Activated CD4-positive, alpha-beta T cell treated with anti-CD3 and anti-CD28 coated beads, Interleukin-2, amount 50 U/mL, for 48 hours (primary cell): ENCODE data around the gene GSE1.
A peak's percentile ranks its signal among the peaks of the same experiment; 100 is the strongest.

Experiments used
- DNase-seq, 2 experiments: peaks; one replicate each; pipeline ENCODE4 v3.0.0-alpha.2; 2020

GSE1 gene

GRCh38 chr16:85650844-85651628 is 37.9 kb downstream of the GSE1 start:
- no peak for DNase-seq

GRCh38 chr16:85651629-85652430 is 38.7 kb downstream of the GSE1 start:
- DNase-seq = no peak

- DNase-seq = no peak
These were observed 39.5 kb downstream of the GSE1 start for GRCh38 chr16:85652431-85653221.

GRCh38 chr16:85653290-85653891 is 40.3 kb downstream of the GSE1 start:
- no peak for DNase-seq

GRCh38 chr16:85654251-85655095 is 41.4 kb downstream of the GSE1 start:
- DNase-seq = no peak

- no peak for DNase-seq
These were observed 42.4 kb downstream of the GSE1 start for GRCh38 chr16:85655216-85656129.

GRCh38 chr16:85656351-85657266 is 43.5 kb downstream of the GSE1 start:
- no peak for DNase-seq

GRCh38 chr16:85657267-85657650 is 44.1 kb downstream of the GSE1 start:
- no peak for DNase-seq

- DNase-seq = no peak
These were observed 44.9 kb downstream of the GSE1 start for GRCh38 chr16:85657996-85658395.

- DNase-seq = no peak
These were observed 45.6 kb downstream of the GSE1 start for GRCh38 chr16:85658504-85659326.

GRCh38 chr16:85659336-85659735 is 46.2 kb downstream of the GSE1 start:
- no peak for DNase-seq

GRCh38 chr16:85659805-85660511 is 46.8 kb downstream of the GSE1 start:
- DNase-seq = peak; percentile 76 to 81

- no peak for DNase-seq
These were observed 48.0 kb downstream of the GSE1 start for GRCh38 chr16:85660843-85661739.

GRCh38 chr16:85661740-85662481 is 48.8 kb downstream of the GSE1 start:
- no peak for DNase-seq

- no peak for DNase-seq
These were observed 49.3 kb downstream of the GSE1 start for GRCh38 chr16:85662482-85662812.
